GM23338 (cell line): ENCODE results near the gene RRM1. TPM values are rescaled to one million over a fixed set of nuclear protein-coding genes. Genes with fewer than 3 reads are reported as not detected.

Experiments
- ATAC-seq: fragments of 200-7000 bp; cut with Tn5 transposase; 3 replicates; pipeline ENCODE4 v1.9.1; 2020
- DNase-seq: peaks from one replicate; pipeline ENCODE4 v3.0.0-alpha.2; 2015; ENCODE audit warnings: low spot score
- H2AFZ ChIP-seq: fragments of 200-600 bp; sonication (generic); 2 replicates; pipeline ENCODE4 v1.8.0; 2016; ENCODE audit warnings: antibody characterized with exemption, mild to moderate bottlenecking, moderate library complexity
- H3F3A ChIP-seq: fragments of 200-600 bp; sonication (generic); replicated peaks from 2 replicates; pipeline ENCODE4 v1.8.0; 2017; ENCODE audit warnings: antibody characterized with exemption, mixed run types, low read depth
- H3K27ac ChIP-seq: fragments of 200-600 bp; sonication (generic); 2 replicates; pipeline ENCODE4 v1.6.1; 2016; ENCODE audit warnings: low read depth
- H3K27me3 ChIP-seq: fragments of 200-600 bp; sonication (generic); 2 replicates; pipeline ENCODE4 v1.8.0; 2016; ENCODE audit warnings: mild to moderate bottlenecking, mixed run types, moderate library complexity; ENCODE audit not compliant: insufficient read depth
- H3K36me3 ChIP-seq: fragments of 200-600 bp; sonication (generic); 2 replicates; pipeline ENCODE4 v1.8.0; 2016; ENCODE audit warnings: mild to moderate bottlenecking; ENCODE audit not compliant: insufficient read depth
- H3K4me1 ChIP-seq: fragments of 200-600 bp; sonication (generic); 2 replicates; pipeline ENCODE4 v1.8.0; 2016; ENCODE audit warnings: mild to moderate bottlenecking, moderate library complexity; ENCODE audit not compliant: insufficient read depth
- H3K4me2 ChIP-seq: fragments of 200-600 bp; sonication (generic); 2 replicates; pipeline ENCODE4 v1.7.1; 2017; ENCODE audit warnings: mixed run types
- H3K4me3 ChIP-seq: fragments of 200-600 bp; sonication (generic); 2 replicates; pipeline ENCODE4 v1.6.1; 2016; ENCODE audit warnings: mixed run types
- H3K79me2 ChIP-seq: fragments of 200-600 bp; sonication (generic); replicated peaks from 2 replicates; pipeline ENCODE4 v1.8.0; 2017; ENCODE audit warnings: mild to moderate bottlenecking; ENCODE audit not compliant: insufficient read depth
- H3K9me2 ChIP-seq: fragments of 200-600 bp; sonication (generic); 2 replicates; pipeline ENCODE4 v1.8.0; 2017; ENCODE audit not compliant: insufficient read depth
- H4K20me1 ChIP-seq: fragments of 200-600 bp; sonication (generic); replicated peaks from 2 replicates; pipeline ENCODE4 v1.8.0; 2017; ENCODE audit warnings: mild to moderate bottlenecking; ENCODE audit not compliant: insufficient read depth
- H3K27ac Mint-ChIP-seq: 2 replicates; pipeline ENCODE4 v1.8.0; 2020; ENCODE audit warnings: inconsistent platforms, mild to moderate bottlenecking, moderate library complexity, mixed read lengths
- H3K27me3 Mint-ChIP-seq: 3 replicates; pipeline ENCODE4 v1.8.0; 2022; ENCODE audit warnings: low read depth, mild to moderate bottlenecking, moderate library complexity, mixed read lengths, inconsistent platforms; ENCODE audit not compliant: insufficient read depth, poor library complexity
- H3K36me3 Mint-ChIP-seq: 3 replicates; pipeline ENCODE4 v1.8.0; 2021; ENCODE audit warnings: low read depth, mild to moderate bottlenecking, inconsistent platforms, moderate library complexity, mixed read lengths
- H3K4me1 Mint-ChIP-seq: 3 replicates; pipeline ENCODE4 v1.8.0; 2020; ENCODE audit warnings: mild to moderate bottlenecking, inconsistent platforms, mixed read lengths
- H3K4me3 Mint-ChIP-seq: 3 replicates; pipeline ENCODE4 v1.8.0; 2021; ENCODE audit warnings: moderate library complexity, mild to moderate bottlenecking, inconsistent platforms, mixed read lengths
- H3K9me3 Mint-ChIP-seq: 3 replicates; pipeline ENCODE4 v1.8.0; 2020; ENCODE audit warnings: moderate library complexity, mild to moderate bottlenecking, inconsistent platforms, mixed read lengths
- CREB1 ChIP-seq: fragments of 250-450 bp; sonication (Bioruptor Pico); IDR thresholded peaks from 2 replicates; pipeline ENCODE4 v1.5.0; 2020; ENCODE audit warnings: low read depth, mild to moderate bottlenecking, moderate library complexity
- ETS1 ChIP-seq: IDR thresholded peaks from 2 replicates; pipeline ENCODE4 v1.6.1; 2016; ENCODE audit warnings: antibody characterized with exemption
- EZH2 ChIP-seq: fragments of 200-600 bp; sonication (generic); IDR thresholded peaks from one replicate; pipeline ENCODE4 v1.8.0; 2017; ENCODE audit warnings: antibody characterized with exemption, mild to moderate bottlenecking, low read depth; ENCODE audit not compliant: unreplicated experiment
- EZH2phosphoT487 ChIP-seq: fragments of 200-600 bp; sonication (generic); IDR thresholded peaks from one replicate; pipeline ENCODE4 v1.8.1; 2018; ENCODE audit warnings: antibody characterized with exemption; ENCODE audit not compliant: unreplicated experiment
- JUNB ChIP-seq: IDR thresholded peaks from one replicate; pipeline ENCODE4 v1.6.1; 2016; ENCODE audit warnings: antibody characterized with exemption; ENCODE audit not compliant: unreplicated experiment
- NANOG ChIP-seq: IDR thresholded peaks from 2 replicates; pipeline ENCODE4 v1.6.1; 2016; ENCODE audit warnings: antibody characterized with exemption, borderline replicate concordance
- POLR2AphosphoS5 ChIP-seq: IDR thresholded peaks from 2 replicates; pipeline ENCODE4 v1.6.1; 2016; ENCODE audit warnings: antibody characterized with exemption, low read depth
- REST ChIP-seq: IDR thresholded peaks from one replicate; pipeline ENCODE4 v1.6.1; 2018; ENCODE audit warnings: antibody characterized with exemption; ENCODE audit not compliant: unreplicated experiment
- STAT1 ChIP-seq: IDR thresholded peaks from one replicate; pipeline ENCODE4 v1.6.1; 2016; ENCODE audit warnings: antibody characterized with exemption; ENCODE audit not compliant: unreplicated experiment
- ZNF114 ChIP-seq: fragments of 250-450 bp; sonication (Bioruptor Pico); IDR thresholded peaks from 2 replicates; pipeline ENCODE4 v1.5.0; 2020; ENCODE audit warnings: mild to moderate bottlenecking, moderate library complexity
- ZNF331 ChIP-seq: fragments of 250-450 bp; sonication (Bioruptor Pico); IDR thresholded peaks from 2 replicates; pipeline ENCODE4 v1.5.0; 2020; ENCODE audit warnings: low read depth, mild to moderate bottlenecking, moderate library complexity
- ZNF462 ChIP-seq: fragments of 250-450 bp; sonication (Bioruptor Pico); IDR thresholded peaks from 2 replicates; pipeline ENCODE4 v1.5.0; 2020; ENCODE audit warnings: mild to moderate bottlenecking, moderate library complexity
- polyA plus RNA-seq: library from polyadenylated mRNA; unstranded; fragments of >200 nt; fragmentation: Nextera tagmentation; extraction: Ambion mirVana; gene quantifications from 2 replicates; pipeline ENCODE4 v1.2.1, GENCODE V29; 2016
- total RNA-seq: library from RNA; depleted of rRNA; stranded (reverse); fragments of >200 nt; shearing (Covaris generic); gene quantifications from 2 replicates; pipeline ENCODE4 v1.2.3, GENCODE V29; 2014
- TF ChIP-seq, protein P1 (sequence below), 2 experiments: fragments of 200-600 bp in 1 of 2; sonication (generic) in 1 of 2; conservative IDR thresholded peaks; 2 replicates each; pipeline versions ENCODE4 v1.5.1 to v1.6.1; 2016 to 2017; ENCODE audit warnings: antibody characterized with exemption in 2 of 2, low read depth in 2 of 2, mild to moderate bottlenecking in 2 of 2, moderate library complexity in 1 of 2

Gene RRM1
- total and polyA plus RNA-seq, 2 experiments from 2014 or later, result 47.3 to 96.8 TPM

- peaks cover 32% of the 10 kb centered on the region for H3K79me2 ChIP-seq
- peaks cover 15% of the 10 kb centered on the region for H3K4me1 ChIP-seq
- Mint-ChIP-seq H3K36me3 (no peaks in the 10 kb centered on the region), H3K9me3 (no peaks in the 10 kb centered on the region), H3K27ac (peak overlapping the region; percentile 95), H3K4me1 (peaks cover 18% of the 10 kb centered on the region), H3K27me3 (peaks cover 2% of the 10 kb centered on the region), H3K4me3 (peak overlapping the region; percentile 98)
- H2AFZ ChIP-seq, result peak overlapping the region; percentile 77; the same call in 1 of the 2 replicates
- H3K36me3 ChIP-seq, result no peaks in the 10 kb centered on the region
- H3F3A ChIP-seq, result no peaks in the 10 kb centered on the region
- H3K27ac ChIP-seq, result peak overlapping the region; percentile 95
- peak; percentile 24 for ATAC-seq
- H3K9me2 ChIP-seq, result no peaks in the 10 kb centered on the region
- no peaks in the 10 kb centered on the region; the same call in 1 of the 2 replicates for H4K20me1 ChIP-seq
- no peak for DNase-seq
- peak overlapping the region; percentile 81 for H3K4me2 ChIP-seq
- peak overlapping the region; percentile 98 for H3K4me3 ChIP-seq
- TF ChIP-seq ZNF331 (CRISPR knock-in tag) (no peak), NANOG (no peak), JUNB (no peak), EZH2phosphoT487 (no peak), ETS1 (no peak), STAT1 (no peak), ZNF114 (CRISPR knock-in tag) (no peak), ZNF462 (CRISPR knock-in tag) (no peak), EZH2 (no peak), POLR2AphosphoS5 (no peak), REST (no peak), CREB1 (CRISPR knock-in tag) (no peak)
- TF ChIP-seq, protein P1, sequence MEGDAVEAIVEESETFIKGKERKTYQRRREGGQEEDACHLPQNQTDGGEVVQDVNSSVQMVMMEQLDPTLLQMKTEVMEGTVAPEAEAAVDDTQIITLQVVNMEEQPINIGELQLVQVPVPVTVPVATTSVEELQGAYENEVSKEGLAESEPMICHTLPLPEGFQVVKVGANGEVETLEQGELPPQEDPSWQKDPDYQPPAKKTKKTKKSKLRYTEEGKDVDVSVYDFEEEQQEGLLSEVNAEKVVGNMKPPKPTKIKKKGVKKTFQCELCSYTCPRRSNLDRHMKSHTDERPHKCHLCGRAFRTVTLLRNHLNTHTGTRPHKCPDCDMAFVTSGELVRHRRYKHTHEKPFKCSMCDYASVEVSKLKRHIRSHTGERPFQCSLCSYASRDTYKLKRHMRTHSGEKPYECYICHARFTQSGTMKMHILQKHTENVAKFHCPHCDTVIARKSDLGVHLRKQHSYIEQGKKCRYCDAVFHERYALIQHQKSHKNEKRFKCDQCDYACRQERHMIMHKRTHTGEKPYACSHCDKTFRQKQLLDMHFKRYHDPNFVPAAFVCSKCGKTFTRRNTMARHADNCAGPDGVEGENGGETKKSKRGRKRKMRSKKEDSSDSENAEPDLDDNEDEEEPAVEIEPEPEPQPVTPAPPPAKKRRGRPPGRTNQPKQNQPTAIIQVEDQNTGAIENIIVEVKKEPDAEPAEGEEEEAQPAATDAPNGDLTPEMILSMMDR (conservative IDR thresholded peaks at IDR 0.05; ENCODE audit: low read depth in 2 of 2), result no peak
- no peaks in the 10 kb centered on the region for H3K27me3 ChIP-seq
Observed at GRCh38 chr11:4093519-4094347, 866 bp upstream of the RRM1 start.
